ENCODE data around the gene TTC21A. TPM values are rescaled to one million over a fixed set of nuclear protein-coding genes. Genes with fewer than 3 reads are reported as not detected.
"Not testable (repeated sequence)": the region's sequence is repeated elsewhere in the genome, so short reads cannot be mapped to it uniquely, and the experiment has no call there.

TTC21A gene
- total RNA-seq, 1 experiment from 2014 or later = 0.36 TPM

DNA sequence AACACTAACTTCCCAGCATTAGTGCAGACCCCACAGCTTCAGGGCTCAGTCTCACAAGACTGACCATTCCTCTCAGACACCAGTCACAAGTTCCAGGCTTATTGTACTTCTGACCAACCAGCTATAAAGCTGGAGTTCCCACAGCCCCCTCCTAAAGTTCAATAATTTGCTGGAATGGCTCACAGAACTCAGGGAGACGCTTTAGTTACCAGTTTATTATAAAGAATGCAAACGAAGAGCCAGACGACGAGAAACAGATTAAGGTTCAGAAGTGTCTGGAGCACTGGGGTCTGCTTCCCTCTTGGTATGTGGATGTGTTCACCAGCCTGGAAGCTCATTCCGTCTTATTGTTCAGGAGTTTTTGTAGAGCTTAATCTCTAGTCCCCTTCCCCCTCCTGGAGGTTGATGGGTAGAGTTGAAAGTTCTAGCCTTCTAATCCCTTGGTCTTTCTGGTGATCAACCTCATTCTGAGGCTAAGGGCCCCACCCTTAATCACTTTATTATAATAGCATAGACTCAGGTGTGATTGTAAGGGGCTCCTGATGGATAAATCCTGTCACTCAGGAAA lies 50.8 kb downstream of the TTC21A start:
- Histone ChIP-seq H3K36me3 (no peaks in the 10 kb centered on the region), H3K9me3 (replicated peaks) (no peaks in the 10 kb centered on the region), H3K27me3 (no peaks in the 10 kb centered on the region), H3K4me3 (no peak overlapping the region), H3K4me1 (no peaks in the 10 kb centered on the region), H3K27ac (no peak overlapping the region)
- no peak for DNase-seq

DNA sequence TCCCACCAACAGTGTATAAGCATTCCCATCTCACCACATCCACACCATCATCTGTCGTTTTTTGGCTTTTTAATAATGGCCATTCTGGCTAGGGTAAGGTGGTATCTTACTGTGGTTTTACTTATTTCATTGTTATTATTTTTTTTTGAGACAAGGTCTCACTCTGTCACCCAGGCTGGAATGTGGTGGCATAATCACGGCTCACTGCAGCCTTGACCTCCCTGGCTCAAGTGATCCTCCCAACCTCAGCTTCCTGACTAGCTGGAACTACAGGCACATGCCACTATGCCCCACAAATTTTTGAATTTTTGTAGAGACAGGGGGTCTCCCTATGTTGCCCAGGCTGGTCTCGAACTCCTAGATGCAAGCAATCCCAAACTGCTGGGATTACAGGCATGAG lies 56.9 kb downstream of the TTC21A start:
- Histone ChIP-seq H3K4me1 (peaks cover 24% of the 10 kb centered on the region), H3K4me3 (no peak overlapping the region), H3K9me3 (replicated peaks) (no peaks in the 10 kb centered on the region), H3K36me3 (no peaks in the 10 kb centered on the region), H3K27me3 (no peaks in the 10 kb centered on the region), H3K27ac (no peak overlapping the region)
- DNase-seq = no peak

DNA sequence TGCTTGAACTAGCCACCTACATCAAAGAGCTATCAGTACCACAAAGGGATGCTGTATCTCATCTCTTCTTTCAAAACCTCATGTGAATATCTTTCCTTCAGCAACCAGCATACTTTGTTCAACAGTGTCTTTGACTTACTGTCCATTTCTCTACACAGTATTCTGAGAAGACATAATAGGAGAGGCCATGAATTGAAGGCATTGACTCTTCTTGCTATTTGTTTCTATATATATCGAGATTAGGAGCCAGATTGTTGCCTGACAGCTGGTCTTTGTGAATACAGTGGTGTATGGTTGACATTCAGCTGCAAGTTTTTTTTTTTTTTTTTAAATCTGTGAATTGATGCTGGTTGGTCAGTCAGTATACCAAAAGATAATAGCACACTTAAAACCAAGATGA lies 58.0 kb downstream of the TTC21A start:
- Histone ChIP-seq H3K27ac (peak overlapping the region; percentile 16; the same call in 1 of the 2 replicates), H3K36me3 (no peaks in the 10 kb centered on the region), H3K4me3 (no peak overlapping the region), H3K9me3 (replicated peaks) (no peaks in the 10 kb centered on the region), H3K4me1 (peaks cover 24% of the 10 kb centered on the region), H3K27me3 (no peaks in the 10 kb centered on the region)
- no peak for DNase-seq

DNA sequence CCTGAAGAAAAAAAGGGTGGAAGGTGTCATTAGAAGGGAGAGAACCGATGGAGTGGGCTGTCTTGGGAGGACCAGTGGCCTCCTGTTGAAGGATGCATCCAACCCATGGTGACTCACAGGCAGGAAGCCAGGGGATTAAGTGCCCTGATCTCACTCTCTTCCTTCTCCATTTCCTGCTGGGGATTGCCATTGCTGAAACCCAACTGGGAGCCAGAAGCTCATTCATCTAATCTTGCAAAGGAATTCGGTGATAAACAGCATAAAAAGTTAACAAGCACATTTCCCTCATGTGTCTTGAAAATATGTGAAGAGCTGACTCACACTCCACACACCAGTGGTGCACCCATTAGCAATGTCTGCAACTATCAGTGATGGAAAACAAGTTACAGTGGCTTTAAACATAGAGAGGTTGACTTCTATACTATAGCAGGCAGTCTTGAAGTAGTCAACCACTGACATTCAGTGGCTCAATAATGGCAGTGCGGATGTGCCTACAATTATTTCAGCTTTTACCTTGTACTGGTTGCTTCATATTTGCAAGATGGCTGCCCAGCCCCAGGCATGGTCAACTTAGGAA lies 58.7 kb downstream of the TTC21A start:
- Histone ChIP-seq H3K27me3 (no peaks in the 10 kb centered on the region), H3K9me3 (replicated peaks) (no peaks in the 10 kb centered on the region), H3K4me1 (peaks cover 24% of the 10 kb centered on the region), H3K27ac (peak overlapping the region; percentile 16; the same call in 1 of the 2 replicates), H3K36me3 (no peaks in the 10 kb centered on the region), H3K4me3 (no peak overlapping the region)
- DNase-seq = peak; percentile 69 to 75

DNA sequence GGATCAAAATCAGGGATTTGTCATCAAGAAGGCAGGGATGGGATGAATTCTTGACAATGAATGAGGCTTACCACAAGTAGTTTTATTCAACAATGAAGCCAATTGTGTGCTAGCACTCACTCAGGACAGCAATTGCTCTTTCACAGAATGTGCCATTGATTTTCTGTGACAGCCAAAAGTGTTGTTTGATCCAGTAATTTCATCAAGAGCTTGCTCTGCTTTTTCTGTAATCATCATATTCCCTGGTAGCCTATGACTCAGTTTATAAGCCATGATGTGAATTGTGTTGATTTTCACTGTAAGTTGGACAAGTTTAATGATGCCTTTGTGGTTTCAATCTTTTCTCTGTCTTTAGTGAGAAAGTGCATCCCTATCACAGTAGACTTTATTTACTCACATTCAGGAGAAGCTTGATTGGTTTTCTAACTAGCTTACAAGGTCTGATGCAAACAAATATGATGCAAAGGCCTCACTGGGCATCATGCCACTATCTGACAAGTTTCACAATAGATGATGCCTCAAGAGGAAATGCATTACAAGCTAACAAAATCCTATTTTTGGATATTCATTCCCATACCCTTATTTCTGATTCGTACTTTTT lies 59.6 kb downstream of the TTC21A start:
- H3K36me3 ChIP-seq = no peaks in the 10 kb centered on the region
- H3K4me3 ChIP-seq = no peak overlapping the region
- peak overlapping the region; percentile 16; the same call in 1 of the 2 replicates for H3K27ac ChIP-seq
- no peaks in the 10 kb centered on the region for H3K9me3 ChIP-seq (replicated peaks)
- DNase-seq = no peak
- H3K27me3 ChIP-seq = no peaks in the 10 kb centered on the region
- peaks cover 24% of the 10 kb centered on the region for H3K4me1 ChIP-seq

DNA sequence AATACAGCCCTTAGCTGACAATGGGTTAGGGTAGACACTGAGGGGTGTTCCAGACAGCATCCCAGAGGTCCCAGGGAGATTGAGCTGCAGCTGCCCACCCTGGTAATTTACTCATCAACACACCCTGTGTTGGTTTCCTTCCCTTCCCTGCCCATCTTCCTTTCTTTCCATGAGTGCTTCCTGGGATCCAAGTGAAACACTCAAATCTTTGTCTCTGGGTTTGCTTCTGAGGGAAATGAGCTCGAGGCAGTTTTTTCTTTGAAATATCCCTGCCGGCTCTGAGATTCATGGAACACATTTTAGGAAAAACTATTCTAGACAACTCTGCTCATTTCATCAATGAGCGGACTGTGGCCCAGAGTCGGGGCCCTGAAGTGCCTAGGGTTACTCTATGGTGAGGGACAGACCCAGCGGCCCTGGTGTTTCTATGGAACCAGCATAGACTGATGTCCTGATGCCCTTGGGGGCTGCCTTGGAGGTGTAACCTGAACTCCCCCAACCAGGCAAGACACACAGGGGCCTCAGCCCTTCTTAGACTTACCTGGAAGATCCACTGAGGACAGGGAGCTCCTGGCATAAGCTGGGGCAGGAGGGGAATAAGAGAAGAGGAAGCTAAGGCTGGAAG lies 60.8 kb downstream of the TTC21A start:
- Histone ChIP-seq H3K27ac (no peak overlapping the region), H3K4me1 (peaks cover 24% of the 10 kb centered on the region), H3K9me3 (replicated peaks) (no peaks in the 10 kb centered on the region), H3K36me3 (no peaks in the 10 kb centered on the region), H3K4me3 (no peak overlapping the region), H3K27me3 (no peaks in the 10 kb centered on the region)
- no peak for DNase-seq

DNA sequence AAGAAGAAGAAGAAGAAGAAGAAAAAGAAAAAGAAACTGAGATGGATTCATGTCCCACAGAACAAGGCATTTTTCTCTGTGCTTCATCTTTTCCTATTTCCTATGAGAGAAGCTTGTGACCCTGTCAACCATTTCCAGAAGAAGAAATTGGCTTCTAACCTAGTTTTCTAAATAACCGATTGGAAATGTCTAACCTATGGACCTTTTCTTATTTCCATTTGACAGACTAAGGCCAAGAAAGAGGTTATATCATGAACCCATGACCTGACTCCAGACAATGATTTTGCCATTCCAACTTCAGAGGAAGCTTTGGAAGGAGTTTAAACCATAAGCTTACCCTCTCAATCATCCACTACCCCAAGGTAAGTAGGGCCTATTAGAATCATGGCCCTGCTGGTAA lies 62.2 kb downstream of the TTC21A start:
- Histone ChIP-seq H3K4me1 (peaks cover 24% of the 10 kb centered on the region), H3K27ac (no peak overlapping the region), H3K36me3 (no peaks in the 10 kb centered on the region), H3K27me3 (no peaks in the 10 kb centered on the region), H3K9me3 (replicated peaks) (no peaks in the 10 kb centered on the region), H3K4me3 (no peak overlapping the region)
- DNase-seq = no peak

DNA sequence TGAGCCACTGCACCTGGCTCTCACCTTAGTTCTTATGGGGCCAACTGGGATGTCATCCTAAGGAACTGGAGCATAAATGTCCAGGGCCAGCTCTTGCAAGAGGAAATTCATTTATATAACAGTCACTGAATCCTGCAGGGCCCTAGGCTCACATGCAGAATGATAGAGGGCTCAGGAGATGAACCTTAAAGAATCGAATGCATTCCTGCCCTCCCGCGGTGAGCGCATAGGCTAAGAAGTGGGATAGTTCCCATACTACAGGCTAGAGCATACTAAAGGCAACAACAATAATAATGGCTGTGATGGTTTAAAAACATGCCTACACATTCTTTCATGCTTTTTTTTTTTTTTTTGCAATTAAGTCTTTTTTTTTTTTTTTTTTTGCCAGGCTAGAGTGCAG lies 63.0 kb downstream of the TTC21A start:
- Histone ChIP-seq H3K36me3 (no peaks in the 10 kb centered on the region), H3K4me1 (peaks cover 18% of the 10 kb centered on the region), H3K27ac (no peak overlapping the region), H3K9me3 (replicated peaks) (no peaks in the 10 kb centered on the region), H3K27me3 (no peaks in the 10 kb centered on the region), H3K4me3 (no peak overlapping the region)
- DNase-seq = no peak

DNA sequence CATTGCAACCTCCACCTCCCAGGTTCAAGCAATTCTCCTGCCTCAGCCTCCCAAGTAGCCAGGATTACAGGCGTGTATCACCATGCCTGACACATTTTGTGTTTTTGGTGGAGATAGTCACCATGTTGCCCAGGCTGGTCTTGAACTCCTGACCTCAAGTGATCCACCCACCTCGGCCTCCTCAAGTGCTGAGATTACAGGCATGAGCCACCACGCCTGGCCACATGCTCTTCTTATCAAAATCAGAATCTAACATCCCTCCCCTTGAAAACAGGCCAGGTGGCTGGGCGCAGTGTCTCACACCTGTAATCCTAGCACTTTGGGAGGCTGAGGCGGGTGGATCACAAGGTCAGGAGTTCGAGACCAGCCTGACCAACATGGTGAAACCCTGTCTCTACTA lies 63.4 kb downstream of the TTC21A start:
- not testable (repeated sequence) for H3K36me3 ChIP-seq; DNase-seq; H3K27ac ChIP-seq; H3K4me3 ChIP-seq; H3K9me3 ChIP-seq (replicated peaks); H3K27me3 ChIP-seq
- peaks cover 17% of the 10 kb centered on the region for H3K4me1 ChIP-seq

DNA sequence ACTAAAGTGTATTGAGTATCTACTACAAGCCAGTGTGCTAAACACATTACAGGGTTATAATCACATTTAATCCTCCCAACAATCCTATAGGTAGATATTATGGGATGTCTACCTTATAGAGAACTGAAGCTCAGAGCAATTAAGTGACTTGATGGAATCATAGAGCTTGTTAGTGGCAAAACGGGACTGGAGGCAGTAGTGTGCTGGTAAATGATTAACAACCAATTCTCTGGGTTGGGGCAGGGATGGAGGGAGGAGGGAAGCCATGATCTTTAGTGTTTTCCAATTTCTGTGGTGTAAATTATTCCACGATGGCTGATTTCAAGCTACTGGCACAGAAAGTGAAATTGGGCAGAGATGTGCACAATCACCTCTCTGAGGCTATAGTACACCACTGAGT lies 64.4 kb downstream of the TTC21A start:
- no peak for DNase-seq
- H3K36me3 ChIP-seq = no peaks in the 10 kb centered on the region
- H3K27ac ChIP-seq = no peak overlapping the region
- H3K27me3 ChIP-seq = no peaks in the 10 kb centered on the region
- no peak overlapping the region for H3K4me3 ChIP-seq
- no peaks in the 10 kb centered on the region for H3K9me3 ChIP-seq (replicated peaks)
- peaks cover 16% of the 10 kb centered on the region for H3K4me1 ChIP-seq

DNA sequence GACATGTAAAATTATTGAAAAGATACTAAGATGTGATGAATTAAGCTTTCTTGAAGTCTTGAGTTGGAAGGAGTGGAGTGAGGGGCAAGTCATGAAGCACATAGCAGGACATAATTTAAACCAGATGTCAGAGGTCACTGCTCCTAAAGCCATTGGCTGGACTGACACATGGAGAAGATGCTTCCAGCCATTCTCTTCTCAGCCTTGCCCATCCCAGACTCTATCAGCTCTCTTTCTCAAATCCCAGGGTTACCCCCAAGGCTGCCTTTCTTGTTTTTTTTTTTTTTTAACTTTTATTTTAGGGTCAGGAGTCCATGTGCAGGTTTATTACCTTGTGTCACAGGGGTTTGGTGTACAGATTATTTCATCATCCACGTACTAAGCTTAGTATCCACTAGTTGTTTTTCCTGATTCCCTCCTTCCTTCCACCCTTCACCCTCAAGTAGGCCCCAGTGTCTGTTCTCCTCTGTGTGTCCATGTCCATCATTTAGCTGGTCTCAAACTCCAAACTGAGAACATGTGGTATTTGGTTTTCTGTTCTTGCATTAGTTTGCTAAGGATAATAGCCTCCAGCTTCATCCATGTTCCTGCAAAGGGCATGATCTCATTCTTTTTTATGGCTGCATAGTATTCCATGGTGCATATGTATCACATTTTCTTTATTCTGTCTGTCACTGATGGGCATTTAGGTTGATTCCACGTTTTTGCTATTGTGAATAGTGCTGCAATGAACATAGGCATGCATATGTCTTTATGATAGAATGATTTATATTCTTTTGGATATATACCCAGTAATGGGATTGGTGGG lies 66.0 kb downstream of the TTC21A start:
- H3K36me3 ChIP-seq = no peaks in the 10 kb centered on the region
- H3K27ac ChIP-seq = no peak overlapping the region
- H3K9me3 ChIP-seq (replicated peaks) = no peaks in the 10 kb centered on the region
- no peaks in the 10 kb centered on the region for H3K27me3 ChIP-seq
- no peak overlapping the region for H3K4me3 ChIP-seq
- H3K4me1 ChIP-seq = peaks cover 12% of the 10 kb centered on the region
- no peak for DNase-seq

DNA sequence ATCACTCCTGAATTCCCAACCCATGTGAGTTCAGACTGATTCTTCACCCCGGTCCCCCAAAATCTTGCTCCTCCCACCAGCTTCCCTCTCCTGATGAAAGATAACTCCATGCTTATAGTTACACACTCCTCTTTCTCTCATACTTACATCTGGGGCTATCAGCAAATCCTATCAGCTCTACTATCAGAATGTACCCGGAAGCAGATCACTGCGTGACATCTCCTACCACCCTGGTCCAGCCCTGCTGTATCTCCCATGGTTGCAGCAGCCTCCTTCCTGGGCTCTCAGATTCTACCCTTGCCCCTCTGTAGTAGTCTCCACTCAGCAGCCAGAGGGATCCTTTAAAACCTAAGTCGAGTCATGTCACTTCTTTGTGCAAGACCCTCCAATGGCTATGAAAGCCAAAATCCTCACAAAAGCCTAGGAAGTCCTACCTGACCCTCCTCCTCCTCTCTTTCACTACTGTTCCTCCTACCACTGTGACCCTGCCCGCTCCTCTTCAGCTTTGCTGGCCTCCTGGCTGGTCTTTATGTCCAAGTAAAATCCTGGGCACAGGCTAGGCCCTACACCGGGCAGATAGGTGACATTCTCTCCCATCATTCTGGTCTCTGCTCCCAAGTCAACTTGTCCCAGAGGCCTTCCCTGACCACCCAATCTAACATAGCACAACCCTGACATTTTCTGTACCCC lies 68.7 kb downstream of the TTC21A start:
- Histone ChIP-seq H3K4me1 (peaks cover 29% of the 10 kb centered on the region), H3K4me3 (no peak overlapping the region), H3K36me3 (no peaks in the 10 kb centered on the region), H3K27me3 (no peaks in the 10 kb centered on the region), H3K27ac (peak overlapping the region; percentile 27), H3K9me3 (replicated peaks) (no peaks in the 10 kb centered on the region)
- DNase-seq = no peak

DNA sequence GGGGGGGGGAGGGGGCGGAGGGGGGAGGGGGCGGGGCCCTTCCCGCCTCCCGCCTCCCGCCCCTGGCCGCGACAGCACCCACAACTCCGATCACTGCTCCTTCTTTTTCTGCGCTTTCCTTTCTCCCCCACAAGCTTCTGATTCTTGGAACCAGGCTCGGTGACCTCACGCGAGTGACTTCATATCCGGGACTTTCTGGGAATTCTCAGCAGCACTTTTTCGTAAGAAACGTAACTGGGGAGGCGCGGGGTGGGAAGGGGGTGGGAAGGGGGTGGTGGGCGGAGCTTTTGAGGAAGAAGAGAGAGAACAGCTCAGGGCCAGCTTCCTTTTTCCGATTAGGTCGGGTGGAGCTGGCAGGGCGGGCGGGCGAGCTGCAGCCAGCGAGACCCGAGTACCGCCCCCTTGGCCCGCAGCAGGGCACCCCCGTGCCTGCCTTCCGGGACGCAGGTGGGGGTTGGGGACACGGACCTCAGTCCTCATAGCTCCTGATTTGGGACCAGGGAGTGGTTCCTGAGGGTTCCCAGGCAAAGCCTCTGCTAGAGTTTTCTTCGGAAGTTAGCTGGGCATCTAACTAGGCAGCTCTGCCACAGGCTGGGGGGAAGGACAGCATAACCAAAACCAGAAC lies 70.3 kb downstream of the TTC21A start:
- H3K27ac ChIP-seq = peak overlapping the region; percentile 97
- no peaks in the 10 kb centered on the region for H3K36me3 ChIP-seq
- peaks cover 29% of the 10 kb centered on the region for H3K4me1 ChIP-seq
- H3K27me3 ChIP-seq = no peaks in the 10 kb centered on the region
- H3K4me3 ChIP-seq = peak overlapping the region; percentile 61
- H3K9me3 ChIP-seq (replicated peaks) = no peaks in the 10 kb centered on the region
- DNase-seq = peak; percentile 82 to 87

DNA sequence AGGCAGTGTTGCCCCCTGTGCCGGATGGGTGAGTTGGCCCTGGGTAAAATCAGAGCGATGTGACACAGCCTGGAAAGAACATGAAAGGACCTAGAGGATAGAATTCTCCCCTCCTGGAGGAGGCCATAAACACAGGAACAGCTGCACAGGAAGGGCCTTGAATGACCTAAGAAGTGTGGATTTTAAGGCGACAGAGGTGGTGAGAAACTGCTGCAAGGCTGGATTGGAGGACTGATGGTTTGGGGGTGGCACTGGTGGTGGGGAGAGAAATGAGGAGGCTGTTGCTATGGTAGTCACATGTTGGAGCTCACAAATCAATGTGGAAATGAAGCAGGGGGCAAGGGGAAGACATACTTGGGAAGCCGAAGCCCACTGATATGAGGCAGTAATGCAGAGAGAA lies 71.1 kb downstream of the TTC21A start:
- DNase-seq = peak; percentile 74 to 84
- peaks cover 29% of the 10 kb centered on the region for H3K4me1 ChIP-seq
- H3K27me3 ChIP-seq = no peaks in the 10 kb centered on the region
- peak overlapping the region; percentile 61 for H3K4me3 ChIP-seq
- peak overlapping the region; percentile 97 for H3K27ac ChIP-seq
- no peaks in the 10 kb centered on the region for H3K36me3 ChIP-seq
- H3K9me3 ChIP-seq (replicated peaks) = no peaks in the 10 kb centered on the region

Data from SJCRH30 (cell line).